Measurements from ENCODE around the gene AKAP7.
A peak's percentile ranks its signal among the peaks of the same experiment; 100 is the strongest.
"Not testable (repeated sequence)": the region's sequence is repeated elsewhere in the genome, so short reads cannot be mapped to it uniquely, and the experiment has no call there.

AKAP7 gene

DNA sequence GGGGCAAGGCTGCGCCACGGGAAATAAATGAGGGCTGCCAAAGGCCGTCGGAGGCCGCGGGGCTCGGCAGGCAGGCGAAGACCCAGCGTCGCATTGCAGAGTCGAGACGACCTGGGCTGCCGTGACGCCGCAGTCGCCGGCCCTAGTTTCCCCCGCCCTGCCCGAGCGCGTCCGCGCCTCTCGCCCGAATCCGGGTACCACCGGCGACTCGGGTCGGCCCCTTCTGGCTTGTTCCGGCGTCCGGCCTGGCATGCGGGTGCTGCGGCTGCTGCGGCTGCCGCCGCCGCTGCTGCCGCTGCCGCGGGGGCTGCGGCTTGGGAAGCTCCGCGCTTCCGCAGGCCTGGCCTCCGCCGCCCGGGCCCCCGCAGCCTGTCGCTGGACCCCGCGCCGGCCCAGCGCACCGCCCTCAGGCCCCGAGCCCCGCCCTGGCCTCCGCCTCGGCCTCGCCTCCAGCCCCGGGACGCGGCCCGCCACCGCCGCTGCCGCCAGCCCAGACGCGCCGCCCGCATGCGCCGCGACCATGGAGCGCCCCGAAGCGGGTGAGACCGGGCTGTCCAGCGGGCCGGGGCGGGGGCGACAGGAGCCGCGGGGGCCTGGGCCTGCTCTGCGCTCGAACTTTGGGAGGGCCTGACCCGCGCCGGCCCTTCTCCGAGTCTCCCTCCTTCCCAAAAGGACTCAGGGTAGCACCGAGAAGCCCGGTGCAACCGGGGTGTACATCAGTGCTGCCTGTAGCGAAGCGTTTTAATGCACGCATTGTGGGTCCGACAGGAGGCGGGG is at the start of gene AKAP7:
TSS of gene AKAP7 (plus strand) at position 224 of the 777 bp plus-strand sequence. CDS start at position 521, 297 bp downstream.
- DNase-seq (ENCODE audit: low spot score): peak; percentile 50

DNA sequence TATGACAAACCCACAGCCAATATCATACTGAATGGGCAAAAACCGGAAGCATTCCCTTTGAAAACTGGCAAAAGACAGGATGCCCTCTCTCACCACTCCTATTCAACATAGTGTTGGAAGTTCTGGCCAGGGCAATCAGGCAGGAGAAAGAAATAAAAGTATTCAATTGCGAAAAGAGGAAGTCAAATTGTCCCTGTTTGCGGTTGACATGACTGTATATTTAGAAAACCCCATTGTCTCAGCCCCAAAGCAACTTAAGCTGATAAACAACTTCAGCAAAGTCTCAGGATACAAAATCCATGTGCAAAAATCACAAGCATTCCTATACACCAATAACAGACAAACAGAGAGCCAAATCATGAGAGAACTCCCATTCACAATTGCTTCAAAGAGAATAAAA is 44.9 kb upstream of the AKAP7 start:
- DNase-seq (ENCODE audit: low spot score): not testable (repeated sequence)

DNA sequence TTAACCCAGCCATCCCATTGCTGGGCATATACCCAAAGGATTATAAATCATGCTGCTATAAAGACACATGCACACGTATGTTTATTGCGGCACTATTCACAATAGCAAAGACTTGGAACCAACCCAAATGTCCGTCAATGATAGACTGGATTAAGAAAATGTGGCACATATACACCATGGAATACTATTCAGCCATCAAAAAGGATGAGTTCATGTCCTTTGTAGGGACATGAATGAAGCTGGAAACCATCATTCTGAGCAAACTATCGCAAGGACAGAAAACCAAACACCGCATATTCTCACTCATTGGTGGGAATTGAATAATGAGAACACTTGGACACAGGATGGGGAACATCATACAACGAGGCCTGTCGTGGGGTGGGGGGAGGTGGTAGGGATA is 43.3 kb upstream of the AKAP7 start:
- DNase-seq (ENCODE audit: low spot score): not testable (repeated sequence)

DNA sequence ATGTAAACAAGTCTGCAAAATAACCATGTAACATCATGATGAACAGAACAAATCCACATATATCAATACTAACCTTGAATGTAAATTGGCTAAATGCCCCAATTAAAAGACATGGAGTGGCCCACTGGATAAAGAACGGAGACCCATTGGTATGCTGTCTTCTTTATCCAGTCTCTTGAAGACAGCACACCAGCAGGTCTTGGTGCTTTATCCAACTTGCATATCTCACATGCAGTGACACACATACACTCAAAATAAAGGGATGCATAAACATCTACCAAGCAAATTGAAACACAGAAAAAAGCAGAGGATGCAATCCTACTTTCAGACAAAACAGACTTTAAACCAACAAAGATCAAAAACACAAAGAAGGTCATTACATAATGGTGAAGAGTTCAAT is 41.9 kb upstream of the AKAP7 start:
- no peak for DNase-seq (ENCODE audit: low spot score)

DNA sequence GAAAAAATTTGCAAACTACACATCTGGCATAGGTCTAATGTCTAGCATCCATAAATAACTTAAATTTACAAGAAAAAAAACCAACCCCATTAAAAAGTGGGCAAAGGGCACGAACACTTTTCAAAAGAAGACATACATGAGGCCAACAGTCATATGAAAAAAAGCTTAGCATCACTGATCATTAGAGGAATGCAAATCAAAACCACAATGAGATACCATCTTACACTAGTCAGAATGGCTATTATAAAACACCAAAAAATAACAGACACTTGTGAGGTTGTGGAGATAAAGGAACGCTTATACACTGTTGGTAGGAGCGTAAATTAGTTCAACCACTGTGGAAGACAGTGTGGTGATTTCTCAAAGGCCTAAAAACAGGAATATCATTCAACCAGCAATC is 38.5 kb upstream of the AKAP7 start:
- DNase-seq (ENCODE audit: low spot score): no peak

DNA sequence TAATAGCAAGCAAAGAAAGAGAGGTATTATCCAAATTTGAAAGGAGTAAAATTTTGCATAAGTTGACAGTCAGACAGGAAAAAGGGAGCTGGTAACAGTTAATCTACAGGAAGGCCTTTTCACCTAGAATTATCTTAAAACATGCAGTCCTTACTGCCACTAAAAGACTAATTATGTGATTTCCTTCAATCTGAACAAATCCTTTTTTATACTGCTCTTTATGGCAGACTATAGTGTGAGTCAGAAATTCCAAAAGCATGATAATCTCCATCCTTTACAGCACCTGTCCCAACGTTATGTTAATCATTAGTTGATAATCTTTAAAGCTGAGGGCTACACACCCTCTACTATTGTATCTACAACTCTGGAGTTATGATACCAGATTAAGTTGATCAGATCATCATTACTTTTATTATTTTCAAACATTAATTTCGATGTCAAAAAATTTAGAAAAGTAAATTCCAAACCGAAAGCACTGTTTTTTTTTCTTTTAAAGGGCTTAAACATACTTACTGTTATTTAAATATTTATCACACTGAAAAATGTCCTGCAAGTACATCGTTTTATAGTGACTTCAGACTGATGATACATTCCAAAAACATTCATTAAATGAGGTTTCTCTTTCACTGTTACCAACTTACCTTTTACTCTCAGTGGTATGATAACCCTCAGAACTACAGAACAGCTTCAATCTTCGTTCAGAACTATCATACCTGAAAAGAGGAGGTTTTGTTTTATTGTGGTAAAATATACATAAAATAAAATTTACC is 33.2 kb upstream of the AKAP7 start:
- no peak for DNase-seq (ENCODE audit: low spot score)

DNA sequence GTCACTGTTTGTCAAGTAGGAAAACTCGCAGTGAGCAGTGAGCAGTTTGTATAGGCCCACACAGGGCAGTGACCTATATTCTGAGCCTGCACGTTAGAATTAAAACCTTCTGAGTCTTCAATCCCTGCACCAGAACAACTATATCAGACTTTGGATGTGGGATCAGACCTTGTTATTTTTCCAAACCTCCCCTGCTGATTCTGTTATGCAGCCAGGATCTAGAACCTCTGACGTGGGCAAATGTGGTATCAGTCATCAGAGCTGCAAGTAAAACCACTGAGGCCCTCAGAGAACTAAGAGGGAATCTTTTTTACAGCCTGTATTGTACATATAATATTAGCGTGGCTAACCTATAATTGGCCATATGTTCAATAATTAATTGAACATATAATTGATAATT is 32.0 kb upstream of the AKAP7 start:
- DNase-seq (ENCODE audit: low spot score): no peak

DNA sequence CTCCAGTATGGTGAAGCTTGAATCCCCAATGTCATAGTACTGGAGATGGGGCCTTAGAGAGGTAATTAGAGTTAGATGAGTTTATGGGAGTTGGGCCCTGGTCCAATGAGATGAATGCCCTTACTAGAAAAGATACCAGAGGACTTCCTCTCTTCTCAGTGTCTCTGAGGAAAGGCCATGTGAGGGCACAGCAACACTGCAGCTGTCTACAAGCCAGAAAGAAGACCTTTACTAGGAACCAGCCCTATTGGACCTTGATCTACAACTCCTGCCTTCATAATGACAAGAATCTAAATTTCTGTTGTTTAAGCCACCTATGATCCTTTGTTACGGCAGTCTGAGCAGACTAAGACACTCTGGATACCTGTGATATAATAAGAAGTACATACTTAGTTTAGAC is 31.4 kb upstream of the AKAP7 start:
- no peak for DNase-seq (ENCODE audit: low spot score)

DNA sequence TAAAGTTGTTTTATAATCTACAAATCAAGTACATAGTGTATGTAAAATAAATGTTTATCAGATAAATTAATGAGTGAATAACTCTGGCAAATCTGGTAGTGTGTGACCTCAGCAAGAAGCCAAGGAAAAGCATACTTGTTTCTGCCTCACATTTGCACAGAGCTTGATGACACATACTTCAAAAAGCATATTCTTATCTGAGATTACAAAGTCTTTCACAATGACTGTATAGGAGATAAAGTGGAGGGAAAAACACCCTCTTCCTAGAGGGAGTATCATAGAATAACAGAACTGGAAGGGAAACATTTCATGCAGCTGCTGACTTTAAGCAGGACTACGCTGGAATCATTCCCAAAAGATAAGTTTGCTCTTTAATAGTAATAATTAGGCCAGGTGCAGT is 28.1 kb upstream of the AKAP7 start:
- DNase-seq (ENCODE audit: low spot score): no peak

DNA sequence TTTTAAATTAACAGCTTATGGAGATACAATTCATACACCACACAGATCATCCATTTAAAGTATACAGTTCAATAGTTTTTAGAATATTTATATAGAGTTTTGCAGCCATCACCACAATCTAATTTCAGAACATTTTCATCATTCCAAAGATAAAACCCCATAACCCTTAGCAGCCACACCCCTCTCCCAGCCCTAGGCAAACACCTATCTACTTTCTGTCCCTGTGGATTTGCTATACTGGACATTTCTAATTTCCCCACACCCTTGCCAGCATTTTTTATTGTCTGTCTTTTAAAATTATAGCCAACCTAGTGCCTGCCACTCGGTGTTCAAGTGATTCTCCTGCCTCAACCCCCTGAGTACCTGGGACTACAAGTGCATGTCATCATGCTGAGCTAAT is 23.0 kb upstream of the AKAP7 start:
- DNase-seq (ENCODE audit: low spot score): no peak

DNA sequence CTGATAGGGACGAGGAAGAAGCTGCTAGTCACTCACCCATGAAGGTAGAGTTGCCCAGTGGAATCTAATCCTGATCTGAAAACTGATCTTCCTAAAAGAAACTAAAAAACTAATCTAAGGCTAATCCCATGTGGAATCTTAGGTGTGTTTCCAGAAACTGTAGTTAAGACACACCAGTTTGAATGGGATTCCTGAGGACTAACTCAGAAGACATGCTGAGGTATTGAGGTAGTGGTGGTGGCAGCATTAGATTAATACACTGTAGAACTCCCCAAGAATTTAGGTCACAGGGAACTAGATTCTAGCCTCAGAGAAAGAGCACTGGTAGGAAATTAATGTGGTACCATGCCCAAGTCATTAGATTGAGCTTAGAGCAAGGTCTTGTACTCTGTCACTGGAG is 19.6 kb upstream of the AKAP7 start:
- no peak for DNase-seq (ENCODE audit: low spot score)

DNA sequence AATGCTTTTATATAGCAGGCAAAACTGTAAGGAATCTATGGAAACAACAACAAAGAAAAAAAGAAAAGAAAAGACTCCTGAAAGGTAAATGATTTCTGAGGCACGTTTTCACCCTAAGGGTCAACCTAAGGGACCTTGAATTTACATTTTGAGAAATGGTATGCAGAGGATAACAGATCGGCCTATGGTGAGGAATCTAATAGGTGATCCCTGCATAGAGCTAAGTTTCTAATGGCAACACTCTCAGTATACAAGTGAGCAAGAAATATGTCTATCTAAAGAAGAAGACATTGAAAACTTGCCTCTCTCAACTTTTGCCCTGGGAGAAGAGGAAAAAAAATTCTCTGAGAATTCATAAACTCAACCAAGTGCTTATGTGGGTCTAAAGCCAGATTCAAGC is 18.9 kb upstream of the AKAP7 start:
- DNase-seq (ENCODE audit: low spot score): no peak

DNA sequence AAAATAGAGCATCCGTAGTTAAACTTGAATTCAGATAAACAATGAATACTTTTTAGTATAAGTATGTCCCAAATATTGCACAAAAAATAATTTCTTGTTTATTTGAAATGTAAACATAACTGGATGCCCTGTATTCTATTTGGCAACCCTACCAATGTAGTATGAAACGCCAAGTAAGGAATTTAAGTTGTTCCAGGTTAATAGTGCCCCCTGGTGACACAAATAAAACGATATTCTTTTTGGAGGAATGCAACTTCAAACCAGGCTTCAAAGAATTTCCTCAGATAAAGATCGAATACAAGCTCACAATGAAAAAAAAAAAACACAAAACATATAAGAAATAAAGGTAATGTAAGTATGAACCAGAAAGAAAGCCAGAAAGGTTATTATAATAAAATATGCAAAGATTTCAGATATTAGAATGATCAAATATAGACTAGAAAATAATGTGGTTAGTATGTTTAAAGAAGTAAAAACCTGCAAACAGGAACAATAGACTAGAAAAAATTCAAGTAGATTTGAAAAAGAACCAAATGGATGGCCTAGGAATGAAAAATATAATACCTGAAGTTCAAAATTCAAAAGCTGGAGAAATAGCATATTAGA is 18.4 kb upstream of the AKAP7 start:
- DNase-seq (ENCODE audit: low spot score): peak; percentile 50

DNA sequence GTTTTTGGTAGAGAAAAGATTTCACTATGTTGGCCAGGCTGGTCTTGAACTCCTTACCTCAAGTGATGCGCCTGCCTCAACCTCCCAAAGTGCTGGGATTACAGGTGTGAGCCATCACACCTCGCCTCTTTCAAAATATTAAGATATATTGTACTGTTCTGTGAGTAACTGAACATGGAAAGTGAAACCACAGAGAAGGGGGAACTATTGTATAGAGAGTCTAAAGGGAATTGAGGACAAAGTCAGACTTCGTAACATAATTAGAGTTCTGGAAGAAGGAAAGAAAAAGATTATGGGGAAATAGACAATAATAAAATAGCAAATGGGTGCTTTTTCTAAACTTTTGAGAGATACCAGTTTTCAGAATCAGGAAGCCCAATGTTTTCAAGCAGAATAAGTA is 17.4 kb upstream of the AKAP7 start:
- DNase-seq (ENCODE audit: low spot score): no peak

DNA sequence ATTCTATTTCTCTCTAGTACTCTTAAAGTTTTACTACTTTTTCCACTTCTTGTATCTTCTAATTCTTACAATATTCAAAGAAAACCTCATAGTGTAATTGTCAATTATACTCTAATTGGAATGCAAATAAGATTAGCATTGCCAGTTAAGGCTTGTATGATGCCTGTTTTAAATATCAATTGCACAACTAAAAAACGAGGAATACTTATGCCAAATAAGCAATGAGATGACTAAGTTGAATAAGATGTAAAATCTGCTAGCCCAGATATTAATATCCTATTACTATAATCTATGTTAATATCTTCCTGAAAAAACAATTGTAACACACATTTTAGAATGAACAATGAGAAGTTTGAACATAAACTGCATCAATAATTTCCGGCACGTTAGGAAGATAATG is 13.3 kb upstream of the AKAP7 start:
- no peak for DNase-seq (ENCODE audit: low spot score)

DNA sequence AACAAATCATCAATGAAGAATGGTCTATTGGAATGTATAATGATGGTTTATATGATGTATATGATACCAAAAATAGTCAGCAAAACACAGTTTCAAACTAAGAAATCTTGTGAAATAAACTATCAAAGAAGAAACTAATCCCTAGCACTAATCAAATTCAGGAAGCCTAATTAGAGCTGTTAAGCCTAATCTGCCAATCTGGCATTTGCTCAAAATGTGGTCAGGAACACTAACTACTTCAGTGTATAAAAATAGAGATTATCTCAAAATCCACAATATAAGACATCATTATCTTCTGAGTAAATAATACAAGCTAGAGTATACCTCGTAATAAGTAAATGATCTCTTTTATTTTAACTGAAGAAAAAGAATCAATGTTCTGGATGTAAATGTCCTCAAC is 12.8 kb upstream of the AKAP7 start:
- DNase-seq (ENCODE audit: low spot score): no peak

DNA sequence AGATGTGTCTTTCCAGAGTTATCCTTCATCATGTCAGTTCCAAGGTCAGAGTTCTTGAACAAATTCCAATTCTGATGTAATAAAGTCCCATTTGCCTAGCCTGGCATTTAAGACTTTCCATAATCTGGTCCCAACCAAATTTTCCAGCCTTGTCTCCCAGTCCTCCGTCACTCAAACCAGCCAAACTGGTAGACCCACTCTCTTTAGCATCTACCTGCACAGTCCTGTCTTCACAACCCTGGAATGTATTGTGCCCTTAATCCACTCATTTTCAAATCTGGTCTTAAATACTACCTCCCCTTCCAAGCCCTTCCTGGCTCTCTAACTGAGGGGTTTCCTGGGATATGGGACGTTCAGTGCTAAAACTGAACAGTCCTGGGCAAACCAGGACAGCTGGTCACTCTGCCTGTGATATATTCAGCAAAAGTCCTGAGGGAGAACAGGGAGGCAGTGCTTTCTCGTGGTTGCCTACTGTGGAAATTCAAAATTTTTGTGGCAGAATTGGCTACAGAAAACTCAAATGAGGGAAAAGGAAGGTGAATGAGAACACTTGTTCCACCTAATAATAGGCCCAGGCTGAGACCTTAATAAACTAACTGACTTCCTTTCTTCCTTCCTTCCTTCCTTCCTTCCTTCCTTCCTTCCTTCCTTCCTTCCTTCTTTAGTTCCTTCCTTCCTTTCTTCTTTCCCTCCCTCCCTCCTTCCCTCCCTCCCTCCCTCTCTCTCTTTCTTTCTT is 10.8 kb upstream of the AKAP7 start:
- DNase-seq (ENCODE audit: low spot score): no peak

DNA sequence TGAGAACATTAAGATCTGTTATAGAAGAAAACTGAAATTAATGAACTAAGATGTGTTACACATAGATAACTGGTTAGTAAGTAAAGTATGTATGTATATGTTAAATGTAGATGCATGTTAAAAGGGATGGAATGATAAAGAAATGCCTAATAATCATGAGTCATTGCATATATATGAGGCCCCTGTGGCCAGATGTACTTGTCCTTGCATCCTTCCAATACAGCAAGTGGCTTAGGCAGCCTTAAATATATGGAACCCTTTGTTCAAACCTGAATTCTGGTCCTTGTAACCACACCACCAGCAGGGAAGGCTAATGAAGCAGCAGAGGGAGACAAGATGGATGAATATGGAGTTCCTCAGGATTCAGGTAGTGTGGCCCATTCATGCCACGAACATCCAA is 9.8 kb upstream of the AKAP7 start:
- no peak for DNase-seq (ENCODE audit: low spot score)

DNA sequence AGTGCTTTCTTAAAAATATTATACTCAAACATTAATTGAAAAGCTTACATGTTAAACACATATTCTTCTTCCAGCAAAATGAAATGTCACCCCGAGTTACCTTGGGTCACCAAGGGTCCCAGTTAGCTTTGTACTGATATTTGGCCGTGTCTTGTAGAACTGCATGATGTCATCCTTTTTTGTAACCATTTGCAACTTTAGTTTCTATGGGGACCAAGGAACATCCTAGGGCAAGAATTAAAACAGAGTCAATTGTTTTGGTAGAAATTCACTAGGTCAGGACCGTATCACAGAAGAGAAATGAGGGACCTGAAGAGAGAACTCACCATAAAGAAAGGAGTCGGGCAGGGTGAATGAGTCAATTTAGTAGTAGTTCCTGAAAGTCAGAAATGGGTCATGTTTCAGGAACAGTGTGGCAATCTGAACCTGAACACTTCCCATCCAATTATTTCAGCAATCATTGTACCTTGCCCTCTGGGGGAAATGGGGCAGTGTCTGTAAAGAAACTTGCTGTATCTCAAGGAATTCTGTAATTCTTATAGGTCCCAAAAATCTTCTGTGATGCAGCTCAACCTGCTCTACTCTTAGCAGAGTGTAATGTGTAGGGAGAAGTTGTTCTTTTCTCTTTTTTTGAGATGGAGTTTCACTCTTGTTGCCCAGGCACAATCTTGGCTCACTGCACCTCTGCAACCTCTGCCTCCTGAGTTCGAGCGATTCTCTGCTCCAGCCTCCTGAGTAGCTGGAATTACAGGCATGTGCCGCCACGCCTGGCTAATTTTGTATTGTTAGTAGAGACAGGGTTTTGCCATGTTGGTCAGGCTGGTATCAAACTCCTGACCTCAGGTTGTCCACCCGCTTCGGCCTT is 5.3 kb upstream of the AKAP7 start:
- no peak for DNase-seq (ENCODE audit: low spot score)

DNA sequence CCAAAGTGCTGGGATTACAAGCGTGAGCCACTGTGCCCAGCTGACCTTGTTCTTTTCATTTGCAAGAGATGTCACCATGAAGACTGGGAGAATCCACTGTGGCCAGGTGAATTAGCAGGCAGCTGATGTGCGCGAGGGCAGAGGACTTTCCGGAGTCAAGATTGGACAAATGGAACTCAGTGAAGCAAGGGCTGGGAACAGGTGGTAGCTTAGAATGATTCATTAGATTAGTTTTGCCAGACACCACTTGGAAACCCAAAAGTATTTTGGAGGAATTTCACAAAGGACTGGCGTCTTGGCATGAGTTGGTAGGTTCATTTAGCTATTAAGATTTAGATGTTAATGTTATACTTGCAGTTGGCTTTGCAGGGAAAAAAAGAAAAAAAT is 4.7 kb upstream of the AKAP7 start:
- DNase-seq (ENCODE audit: low spot score): no peak

DNA sequence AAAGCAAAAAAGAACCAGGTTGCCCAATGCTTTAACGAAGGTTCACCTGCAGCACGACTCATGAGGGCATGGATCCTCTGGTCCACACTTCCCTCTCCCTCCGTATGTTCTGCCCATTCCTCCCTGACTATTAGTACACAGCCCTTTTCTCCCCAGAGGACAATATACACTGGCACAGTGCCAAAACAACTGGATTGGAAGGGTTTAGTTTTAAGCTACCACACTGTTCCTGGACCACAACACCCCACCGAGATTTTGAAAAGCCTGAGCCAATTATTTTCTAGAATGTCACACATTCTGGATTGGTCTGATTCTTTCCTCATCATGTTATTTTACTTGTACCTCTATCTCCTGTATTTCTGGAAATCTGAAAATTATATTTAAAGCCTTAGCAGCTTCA is 2.9 kb upstream of the AKAP7 start:
- no peak for DNase-seq (ENCODE audit: low spot score)

Measured in CD4-positive, alpha-beta T cell treated with Interleukin-15 for 4 hours (primary cell).